ENCODE measurements around the gene C6orf89.

Gene C6orf89

DNA sequence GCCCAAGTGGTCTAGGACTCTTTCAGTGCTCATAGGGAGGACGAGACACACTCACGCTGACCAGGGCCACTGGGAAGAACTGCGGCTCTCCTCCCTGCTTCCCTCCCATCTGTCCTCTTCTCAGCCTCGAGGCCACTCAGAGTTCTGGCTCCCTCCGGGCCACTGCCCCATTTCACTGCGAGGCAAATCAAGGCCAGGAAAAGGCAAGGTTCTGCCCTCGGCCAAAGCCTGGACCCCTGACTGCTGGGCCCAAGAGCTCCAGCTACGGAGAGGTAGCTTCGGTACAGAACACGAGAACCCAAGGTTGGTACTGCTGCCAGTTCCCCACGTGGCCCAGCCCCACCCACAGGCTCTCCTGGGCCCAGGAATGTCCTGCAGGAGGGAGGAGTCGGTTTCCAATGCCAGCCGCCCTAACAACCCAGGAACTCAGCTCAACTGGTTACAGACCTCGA is 83.5 kb downstream of the C6orf89 start:
- DNase-seq (ENCODE audit: low read depth) = no peak
- H3K4me3 ChIP-seq (ENCODE audit: low read depth, low read length) = no peak overlapping the region
- TF ChIP-seq, protein P1, sequence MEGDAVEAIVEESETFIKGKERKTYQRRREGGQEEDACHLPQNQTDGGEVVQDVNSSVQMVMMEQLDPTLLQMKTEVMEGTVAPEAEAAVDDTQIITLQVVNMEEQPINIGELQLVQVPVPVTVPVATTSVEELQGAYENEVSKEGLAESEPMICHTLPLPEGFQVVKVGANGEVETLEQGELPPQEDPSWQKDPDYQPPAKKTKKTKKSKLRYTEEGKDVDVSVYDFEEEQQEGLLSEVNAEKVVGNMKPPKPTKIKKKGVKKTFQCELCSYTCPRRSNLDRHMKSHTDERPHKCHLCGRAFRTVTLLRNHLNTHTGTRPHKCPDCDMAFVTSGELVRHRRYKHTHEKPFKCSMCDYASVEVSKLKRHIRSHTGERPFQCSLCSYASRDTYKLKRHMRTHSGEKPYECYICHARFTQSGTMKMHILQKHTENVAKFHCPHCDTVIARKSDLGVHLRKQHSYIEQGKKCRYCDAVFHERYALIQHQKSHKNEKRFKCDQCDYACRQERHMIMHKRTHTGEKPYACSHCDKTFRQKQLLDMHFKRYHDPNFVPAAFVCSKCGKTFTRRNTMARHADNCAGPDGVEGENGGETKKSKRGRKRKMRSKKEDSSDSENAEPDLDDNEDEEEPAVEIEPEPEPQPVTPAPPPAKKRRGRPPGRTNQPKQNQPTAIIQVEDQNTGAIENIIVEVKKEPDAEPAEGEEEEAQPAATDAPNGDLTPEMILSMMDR (IDR thresholded peaks at IDR 0.05; ENCODE audit: low read depth, low read length, missing control alignments) = no peak

DNA sequence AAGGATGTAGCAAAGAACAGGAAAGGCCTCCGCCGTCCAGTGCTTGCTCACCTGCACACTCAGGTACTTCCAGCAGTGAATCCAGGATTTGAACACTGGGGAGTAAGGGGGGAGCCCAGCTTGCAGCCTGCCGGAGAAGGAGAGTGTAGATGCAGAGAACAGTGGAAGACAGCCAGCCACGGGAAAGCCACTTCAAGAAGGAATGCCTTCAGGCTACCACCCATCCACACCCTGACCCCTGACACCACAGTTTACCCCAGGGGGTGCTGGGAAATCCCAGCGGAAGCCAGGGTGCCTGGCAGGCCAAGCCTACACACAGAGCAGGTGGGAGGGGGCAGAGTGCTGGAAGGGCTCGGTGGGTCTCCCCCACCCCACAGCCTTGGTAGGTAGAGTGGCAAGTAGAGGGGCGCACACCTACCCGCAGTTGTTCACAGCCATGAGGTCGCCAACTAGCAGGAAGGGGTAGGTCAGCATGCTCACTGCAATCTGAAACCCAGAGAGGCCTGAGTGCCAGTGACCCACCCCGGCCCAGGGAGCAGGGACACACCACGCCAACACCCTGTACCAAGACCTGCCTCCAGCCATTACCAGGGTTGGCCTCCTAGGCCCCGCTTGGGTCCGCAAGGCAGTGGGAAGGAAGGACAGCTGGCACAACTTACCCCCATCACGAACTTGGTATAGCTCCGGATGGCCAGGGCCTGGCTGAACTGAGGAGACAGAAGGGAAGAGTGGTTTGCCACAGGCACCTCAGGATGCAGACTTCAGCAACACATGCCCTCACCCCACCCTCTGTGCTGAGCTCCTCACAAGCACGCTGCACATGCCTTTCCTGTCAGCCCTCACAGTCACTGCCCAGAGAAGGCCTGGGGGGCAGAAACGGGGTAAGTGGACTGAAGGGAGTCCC is 84.5 kb downstream of the C6orf89 start:
- no peak overlapping the region for H3K4me3 ChIP-seq (ENCODE audit: low read depth, low read length)
- no peak for DNase-seq (ENCODE audit: low read depth)
- TF ChIP-seq, protein P1 (IDR thresholded peaks at IDR 0.05; ENCODE audit: low read depth, low read length, missing control alignments) = no peak

DNA sequence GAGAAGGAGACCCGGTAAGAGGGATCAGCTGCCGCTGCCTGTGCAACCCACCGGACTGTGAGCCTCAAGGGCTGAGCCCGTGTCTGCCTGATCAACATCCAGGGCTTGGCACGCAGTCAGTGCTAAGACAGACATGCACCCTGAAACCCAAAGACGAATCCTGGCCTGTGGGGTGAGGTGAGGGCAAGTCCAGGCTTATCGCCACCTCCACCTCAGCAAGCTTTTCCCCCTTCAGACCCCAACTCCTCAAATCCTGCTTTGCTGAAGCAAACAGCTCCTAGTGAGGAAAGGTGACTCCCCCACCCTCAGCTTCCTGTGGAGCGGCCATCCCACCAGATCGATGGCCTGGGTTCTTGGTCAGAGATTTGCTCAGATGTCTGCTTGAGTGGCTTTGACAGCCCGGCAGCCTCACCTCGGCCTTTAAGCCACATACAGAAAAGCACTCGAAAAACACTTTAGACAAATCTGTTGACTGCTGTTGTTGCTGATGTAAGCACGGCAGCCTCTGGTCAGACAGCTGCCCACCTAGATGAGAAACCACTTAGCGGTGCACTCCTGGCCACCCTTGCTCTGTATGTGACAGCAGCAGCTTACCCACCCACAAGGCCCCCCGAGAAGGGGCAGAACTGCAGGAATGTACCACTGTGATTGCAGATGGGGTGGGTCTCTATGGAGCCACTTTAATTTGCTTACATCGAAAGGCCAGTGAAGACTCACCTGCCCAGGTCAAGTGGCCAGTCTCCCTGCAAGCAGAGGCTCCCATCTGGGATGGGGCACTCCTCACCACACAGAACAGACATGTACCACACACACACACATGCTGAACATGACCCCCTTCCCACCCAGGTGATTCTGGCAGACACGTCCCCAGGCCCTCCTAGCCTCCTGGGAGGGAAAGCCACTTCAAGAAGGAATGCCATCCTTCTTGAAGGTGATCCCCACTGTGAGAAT is 85.4 kb downstream of the C6orf89 start:
- H3K4me3 ChIP-seq (ENCODE audit: low read depth, low read length) = no peak overlapping the region
- TF ChIP-seq, protein P1 (IDR thresholded peaks at IDR 0.05; ENCODE audit: low read depth, low read length, missing control alignments) = no peak
- no peak for DNase-seq (ENCODE audit: low read depth)

DNA sequence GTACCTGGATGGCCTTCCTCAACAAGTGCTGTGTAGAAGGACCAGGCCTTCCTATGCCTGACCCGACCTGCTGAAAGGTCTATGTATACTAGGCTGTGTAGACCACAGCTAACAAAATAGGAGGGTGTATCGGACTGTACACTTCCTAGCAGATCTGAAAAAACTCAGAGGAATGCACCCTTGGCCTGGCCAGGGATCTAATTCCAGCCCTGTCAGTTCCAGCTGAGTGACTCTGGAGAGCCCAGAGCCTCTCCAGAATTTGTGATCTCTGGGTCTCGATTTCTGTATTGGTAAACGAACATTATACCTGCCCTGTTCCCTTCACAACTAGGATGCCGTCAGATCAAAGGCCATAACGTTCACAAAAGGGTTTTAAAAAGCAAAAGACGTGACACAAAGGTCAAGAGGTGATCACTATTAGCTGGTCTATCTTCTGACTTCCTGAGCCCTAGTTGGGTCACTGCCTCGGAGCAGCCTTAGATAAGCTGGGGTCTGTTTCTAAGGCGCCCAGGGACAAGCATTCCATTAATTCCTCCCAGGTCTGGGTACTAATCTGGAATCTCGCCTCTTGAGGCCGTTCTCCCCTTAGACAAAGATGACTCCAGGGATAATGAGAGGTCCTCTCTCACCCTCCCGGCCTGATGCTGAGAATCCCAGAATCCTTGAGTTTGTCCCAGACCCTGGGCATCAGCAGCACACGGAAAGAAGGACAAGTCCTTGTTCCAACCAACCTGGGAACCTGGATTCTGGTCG is 86.3 kb downstream of the C6orf89 start:
- H3K4me3 ChIP-seq (ENCODE audit: low read depth, low read length) = no peak overlapping the region
- TF ChIP-seq, protein P1 (IDR thresholded peaks at IDR 0.05; ENCODE audit: low read depth, low read length, missing control alignments) = no peak
- DNase-seq (ENCODE audit: low read depth) = no peak

DNA sequence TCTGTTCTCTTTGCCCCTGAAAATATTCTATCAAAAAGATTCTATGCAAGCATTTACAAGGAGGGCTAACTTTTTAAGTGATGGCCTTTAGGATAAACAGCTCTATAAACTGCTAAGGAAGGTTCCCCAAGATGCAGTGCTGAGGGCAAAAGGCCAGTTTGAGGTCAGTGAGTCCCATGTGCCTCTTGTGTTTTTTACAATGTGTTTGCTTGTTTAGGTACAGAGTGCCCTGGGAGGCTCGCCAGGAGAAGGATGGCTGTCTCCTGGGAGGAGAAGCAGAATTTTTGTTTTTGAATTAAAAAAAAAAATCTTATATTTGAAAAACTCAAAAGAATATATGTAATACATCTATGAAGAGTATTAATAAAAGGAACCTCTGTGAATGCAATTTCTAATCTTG is 87.4 kb downstream of the C6orf89 start:
- no peak overlapping the region for H3K4me3 ChIP-seq (ENCODE audit: low read depth, low read length)
- DNase-seq (ENCODE audit: low read depth) = no peak
- TF ChIP-seq, protein P1 (IDR thresholded peaks at IDR 0.05; ENCODE audit: low read depth, low read length, missing control alignments) = no peak

DNA sequence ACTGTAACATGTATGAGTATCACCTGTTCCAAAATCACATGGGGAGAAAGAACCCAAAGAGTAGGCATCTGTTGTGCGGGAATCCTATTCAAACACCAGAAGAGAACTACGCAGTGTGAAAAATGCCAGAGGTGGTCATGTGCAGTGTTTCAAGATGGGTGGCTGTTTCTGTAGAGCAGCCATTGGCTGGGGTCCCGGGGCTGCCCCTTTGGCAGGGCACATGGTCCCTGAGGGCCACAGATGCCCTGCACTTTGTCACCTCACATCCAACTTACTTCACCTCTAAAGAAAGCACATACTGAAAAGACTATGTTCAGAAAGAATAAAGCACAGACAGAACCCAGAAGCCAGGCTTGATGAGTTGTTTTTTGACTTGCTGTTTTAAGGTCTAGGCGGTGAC is 87.9 kb downstream of the C6orf89 start:
- TF ChIP-seq, protein P1 (IDR thresholded peaks at IDR 0.05; ENCODE audit: low read depth, low read length, missing control alignments) = no peak
- H3K4me3 ChIP-seq (ENCODE audit: low read depth, low read length) = no peak overlapping the region
- no peak for DNase-seq (ENCODE audit: low read depth)
